WTC11 (cell line): ENCODE data around the gene TMEM62. TPM values are rescaled to one million over a fixed set of nuclear protein-coding genes. Genes with fewer than 3 reads are reported as not detected.

Experiments
- ATAC-seq: fragments of 200-7000 bp; cut with Tn5 transposase; 2 replicates; pipeline ENCODE4 v1.10.0; 2021; ENCODE audit warnings: mild to moderate bottlenecking, moderate library complexity
- CTCF ChIA-PET: fragments of 300-600 bp; sonication (Branson Sonifier 250); formaldehyde crosslinking; loops from one replicate; lab custom pipeline; 2021; ENCODE audit warnings: antibody characterized with exemption; lab: Charles Lee
- POLR2A ChIA-PET: fragments of 350-600 bp; sonication (Branson Sonifier 250); formaldehyde crosslinking; loops from one replicate; lab custom pipeline; 2021; ENCODE audit warnings: antibody characterized with exemption; lab: Charles Lee
- DNase-seq: peaks from one replicate; pipeline ENCODE4 v3.0.0; 2021; ENCODE audit warnings: low spot score
- H3K27ac Mint-ChIP-seq: 2 replicates; pipeline ENCODE4 v1.8.0; 2021; ENCODE audit warnings: mixed read lengths
- H3K27me3 Mint-ChIP-seq: 2 replicates; pipeline ENCODE4 v1.8.0; 2021; ENCODE audit warnings: low read depth, mild to moderate bottlenecking, moderate library complexity, mixed read lengths
- H3K36me3 Mint-ChIP-seq: 2 replicates; pipeline ENCODE4 v1.8.0; 2021; ENCODE audit warnings: mixed read lengths
- H3K4me1 Mint-ChIP-seq: 2 replicates; pipeline ENCODE4 v1.8.0; 2022; ENCODE audit warnings: mixed read lengths
- H3K4me3 Mint-ChIP-seq: 2 replicates; pipeline ENCODE4 v1.8.0; 2021; ENCODE audit warnings: mild to moderate bottlenecking, moderate library complexity, mixed read lengths
- H3K9me3 Mint-ChIP-seq: 2 replicates; pipeline ENCODE4 v1.8.0; 2021; ENCODE audit warnings: mixed read lengths
- ATF1 ChIP-seq: sonication (generic); formaldehyde crosslinking; IDR thresholded peaks from 2 replicates; pipeline ENCODE4 v1.8.1; 2023; ENCODE audit warnings: mild to moderate bottlenecking, moderate library complexity, missing genetic modification reagents
- CREB1 ChIP-seq: sonication (generic); formaldehyde crosslinking; IDR thresholded peaks from 2 replicates; pipeline ENCODE4 v1.8.0; 2023; ENCODE audit warnings: mild to moderate bottlenecking, missing genetic modification reagents
- CREM ChIP-seq: sonication (generic); formaldehyde crosslinking; IDR thresholded peaks from 2 replicates; pipeline ENCODE4 v1.8.1; 2022; ENCODE audit warnings: mild to moderate bottlenecking, missing genetic modification reagents, moderate library complexity
- EMX1 ChIP-seq: fragments of 250-450 bp; sonication (Bioruptor Pico); IDR thresholded peaks from 2 replicates; pipeline ENCODE4 v1.8.0; 2021; ENCODE audit warnings: mild to moderate bottlenecking
- ETV6 ChIP-seq: sonication (generic); formaldehyde crosslinking; IDR thresholded peaks from 2 replicates; pipeline ENCODE4 v1.8.1; 2022; ENCODE audit warnings: mild to moderate bottlenecking, missing genetic modification reagents
- FOXK1 ChIP-seq: sonication (generic); formaldehyde crosslinking; IDR thresholded peaks from 2 replicates; pipeline ENCODE4 v1.8.0; 2022; ENCODE audit warnings: mild to moderate bottlenecking, moderate library complexity, missing genetic modification reagents
- JAZF1 ChIP-seq: fragments of 250-450 bp; sonication (Bioruptor Pico); IDR thresholded peaks from 2 replicates; pipeline ENCODE4 v1.9.0; 2021; ENCODE audit warnings: moderate library complexity, mild to moderate bottlenecking, inconsistent platforms
- MXD4 ChIP-seq: fragments of 250-450 bp; sonication (Bioruptor Pico); IDR thresholded peaks from 2 replicates; pipeline ENCODE4 v1.8.0; 2021; ENCODE audit warnings: mild to moderate bottlenecking, moderate library complexity, borderline replicate concordance
- NFYB ChIP-seq: sonication (generic); formaldehyde crosslinking; conservative IDR thresholded peaks from 2 replicates; pipeline ENCODE4 v1.8.0; 2022; ENCODE audit warnings: low read depth, missing genetic modification reagents
- SMAD3 ChIP-seq: sonication (generic); formaldehyde crosslinking; IDR thresholded peaks from 2 replicates; pipeline ENCODE4 v1.8.0; 2022; ENCODE audit warnings: missing genetic modification reagents, mild to moderate bottlenecking, borderline replicate concordance
- SP1 ChIP-seq: sonication (generic); formaldehyde crosslinking; conservative IDR thresholded peaks from 2 replicates; pipeline ENCODE4 v1.8.1; 2022; ENCODE audit warnings: missing genetic modification reagents
- ZNF121 ChIP-seq: sonication (generic); formaldehyde crosslinking; IDR thresholded peaks from 2 replicates; pipeline ENCODE4 v1.8.0; 2023; ENCODE audit warnings: missing genetic modification reagents
- ZNF263 ChIP-seq: sonication (generic); formaldehyde crosslinking; IDR thresholded peaks from 2 replicates; pipeline ENCODE4 v1.8.1; 2022; ENCODE audit warnings: low read depth, mild to moderate bottlenecking, moderate library complexity, missing genetic modification reagents
- ZNF416 ChIP-seq: fragments of 250-450 bp; sonication (Bioruptor Pico); IDR thresholded peaks from 2 replicates; pipeline ENCODE4 v1.9.0; 2021; ENCODE audit warnings: mild to moderate bottlenecking, inconsistent platforms
- ZSCAN18 ChIP-seq: fragments of 250-450 bp; sonication (Bioruptor Pico); IDR thresholded peaks from 2 replicates; pipeline ENCODE4 v2.1.2; 2022; ENCODE audit warnings: mild to moderate bottlenecking, moderate library complexity
- total RNA-seq: library from RNA; stranded (reverse); gene quantifications from 3 replicates; pipeline ENCODE4 v1.2.3, GENCODE V29; 2021
- TF ChIP-seq, protein P1 (sequence below): sonication (generic); formaldehyde crosslinking; IDR thresholded peaks from 2 replicates; pipeline ENCODE4 v1.8.1; 2023; ENCODE audit warnings: mild to moderate bottlenecking, missing genetic modification reagents
- TF ChIP-seq, protein P2 (sequence below): sonication (generic); formaldehyde crosslinking; IDR thresholded peaks from 2 replicates; pipeline ENCODE4 v1.8.1; 2023; ENCODE audit warnings: mild to moderate bottlenecking, missing genetic modification reagents, moderate library complexity
- TF ChIP-seq, protein P3 (sequence below): sonication (generic); formaldehyde crosslinking; IDR thresholded peaks from 2 replicates; pipeline ENCODE4 v1.8.1; 2023; ENCODE audit warnings: mild to moderate bottlenecking, missing genetic modification reagents, moderate library complexity
- TF ChIP-seq, protein P4 (sequence below): sonication (generic); formaldehyde crosslinking; IDR thresholded peaks from 2 replicates; pipeline ENCODE4 v1.8.0; 2022; ENCODE audit warnings: mild to moderate bottlenecking, missing genetic modification reagents
- TF ChIP-seq, protein P5 (sequence below): fragments of 250-450 bp; sonication (Bioruptor Pico); IDR thresholded peaks from 2 replicates; pipeline ENCODE4 v1.9.0; 2021; ENCODE audit warnings: mild to moderate bottlenecking

Gene TMEM62
- total RNA-seq, 1 experiment from 2014 or later, result 5.6 TPM

DNA sequence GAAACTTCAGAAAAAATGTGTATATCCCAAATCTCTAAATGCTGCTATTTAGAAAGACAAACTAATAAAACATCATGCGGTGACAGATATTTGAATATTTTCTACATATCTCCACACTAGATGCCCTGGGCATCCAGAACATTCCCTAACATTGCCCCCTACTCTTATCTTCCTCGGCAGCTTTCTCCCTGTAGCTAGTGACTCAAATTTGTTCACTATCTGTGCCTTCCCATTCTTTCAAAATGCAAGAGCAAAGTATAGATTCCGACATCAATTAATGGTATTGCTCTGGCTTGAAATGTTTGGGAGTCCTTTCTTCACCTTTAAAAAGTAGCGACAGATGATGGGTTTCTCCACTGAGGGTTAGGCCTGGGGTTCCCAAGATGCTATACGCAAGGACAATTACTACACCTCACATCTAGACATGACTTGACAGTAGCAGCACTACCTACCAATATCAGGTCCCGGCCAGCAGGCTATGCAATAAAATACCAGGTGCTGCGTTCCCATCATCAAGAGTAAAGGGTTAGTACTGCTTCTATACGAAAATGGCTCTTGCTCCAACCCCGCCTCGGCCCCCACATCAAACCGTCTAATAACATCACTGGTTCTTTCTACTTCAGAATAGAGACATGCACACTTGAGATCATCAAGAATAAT is 28.2 kb upstream of the TMEM62 start (continued):
- no peak for TF ChIP-seq JAZF1
- no peak for TF ChIP-seq ZSCAN18 (CRISPR knock-in tag)
- no peak for TF ChIP-seq NFYB (CRISPR knock-in tag)
- TF ChIP-seq FOXK1 (CRISPR knock-in tag), result no peak
- TF ChIP-seq ZNF263 (CRISPR knock-in tag), result no peak
- no peak for TF ChIP-seq ATF1 (CRISPR knock-in tag)
- TF ChIP-seq ZNF416 (CRISPR knock-in tag), result no peak
- TF ChIP-seq, protein P1, sequence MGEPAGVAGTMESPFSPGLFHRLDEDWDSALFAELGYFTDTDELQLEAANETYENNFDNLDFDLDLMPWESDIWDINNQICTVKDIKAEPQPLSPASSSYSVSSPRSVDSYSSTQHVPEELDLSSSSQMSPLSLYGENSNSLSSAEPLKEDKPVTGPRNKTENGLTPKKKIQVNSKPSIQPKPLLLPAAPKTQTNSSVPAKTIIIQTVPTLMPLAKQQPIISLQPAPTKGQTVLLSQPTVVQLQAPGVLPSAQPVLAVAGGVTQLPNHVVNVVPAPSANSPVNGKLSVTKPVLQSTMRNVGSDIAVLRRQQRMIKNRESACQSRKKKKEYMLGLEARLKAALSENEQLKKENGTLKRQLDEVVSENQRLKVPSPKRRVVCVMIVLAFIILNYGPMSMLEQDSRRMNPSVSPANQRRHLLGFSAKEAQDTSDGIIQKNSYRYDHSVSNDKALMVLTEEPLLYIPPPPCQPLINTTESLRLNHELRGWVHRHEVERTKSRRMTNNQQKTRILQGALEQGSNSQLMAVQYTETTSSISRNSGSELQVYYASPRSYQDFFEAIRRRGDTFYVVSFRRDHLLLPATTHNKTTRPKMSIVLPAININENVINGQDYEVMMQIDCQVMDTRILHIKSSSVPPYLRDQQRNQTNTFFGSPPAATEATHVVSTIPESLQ (CRISPR knock-in tag), result no peak
- TF ChIP-seq CREB1, result no peak
- no peak for TF ChIP-seq ZNF121 (CRISPR knock-in tag)

- CTCF ChIA-PET, result interaction anchor here (0.9 to 1.5 kb wide), 2 partner anchors 98 to 119 kb away, joined by 3 read pairs; no protein-coding TSS in a partner anchor
Measured at GRCh38 chr15:43105778-43106485, 27.5 kb upstream of the TMEM62 start, which contains the start of gene UBR1. TSS of gene UBR1 (minus strand) at chr15:43106038. CDS start at chr15:43106022, 16 bp downstream.

More at GRCh38 chr15:43105778-43106485, 27.5 kb upstream of the TMEM62 start, which contains the start of gene UBR1:
- Mint-ChIP-seq H3K27ac (peak within 1 kb of the TSS; percentile 90), H3K4me3 (peak within 1 kb of the TSS; percentile 97), H3K27me3 (peaks cover 10% of the 10 kb centered on the region), H3K4me1 (peaks cover 11% of the 10 kb centered on the region), H3K36me3 (peaks cover 13% of the 10 kb centered on the region), H3K9me3 (no peaks in the 10 kb centered on the region)
- POLR2A ChIA-PET, result no interaction called here
- TF ChIP-seq SMAD3 (no peak), MXD4 (CRISPR knock-in tag) (no peak), NFYB (CRISPR knock-in tag) (no peak), SP1 (CRISPR knock-in tag) (peak; percentile 51), CREM (CRISPR knock-in tag) (peak; percentile 50; the same call in 1 of the 2 replicates), EMX1 (no peak), FOXK1 (CRISPR knock-in tag) (peak; percentile 47), JAZF1 (no peak), ATF1 (CRISPR knock-in tag) (no peak), ETV6 (CRISPR knock-in tag) (peak; percentile 100), CREB1 (0 out of 2 replicates have a peak, but pooled peaks have one; percentile 24)
- TF ChIP-seq, protein P2, sequence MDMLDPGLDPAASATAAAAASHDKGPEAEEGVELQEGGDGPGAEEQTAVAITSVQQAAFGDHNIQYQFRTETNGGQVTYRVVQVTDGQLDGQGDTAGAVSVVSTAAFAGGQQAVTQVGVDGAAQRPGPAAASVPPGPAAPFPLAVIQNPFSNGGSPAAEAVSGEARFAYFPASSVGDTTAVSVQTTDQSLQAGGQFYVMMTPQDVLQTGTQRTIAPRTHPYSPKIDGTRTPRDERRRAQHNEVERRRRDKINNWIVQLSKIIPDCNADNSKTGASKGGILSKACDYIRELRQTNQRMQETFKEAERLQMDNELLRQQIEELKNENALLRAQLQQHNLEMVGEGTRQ (CRISPR knock-in tag), result no peak
- TF ChIP-seq, protein P3, sequence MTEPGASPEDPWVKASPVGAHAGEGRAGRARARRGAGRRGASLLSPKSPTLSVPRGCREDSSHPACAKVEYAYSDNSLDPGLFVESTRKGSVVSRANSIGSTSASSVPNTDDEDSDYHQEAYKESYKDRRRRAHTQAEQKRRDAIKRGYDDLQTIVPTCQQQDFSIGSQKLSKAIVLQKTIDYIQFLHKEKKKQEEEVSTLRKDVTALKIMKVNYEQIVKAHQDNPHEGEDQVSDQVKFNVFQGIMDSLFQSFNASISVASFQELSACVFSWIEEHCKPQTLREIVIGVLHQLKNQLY (CRISPR knock-in tag), result no peak
- TF ChIP-seq, protein P4, sequence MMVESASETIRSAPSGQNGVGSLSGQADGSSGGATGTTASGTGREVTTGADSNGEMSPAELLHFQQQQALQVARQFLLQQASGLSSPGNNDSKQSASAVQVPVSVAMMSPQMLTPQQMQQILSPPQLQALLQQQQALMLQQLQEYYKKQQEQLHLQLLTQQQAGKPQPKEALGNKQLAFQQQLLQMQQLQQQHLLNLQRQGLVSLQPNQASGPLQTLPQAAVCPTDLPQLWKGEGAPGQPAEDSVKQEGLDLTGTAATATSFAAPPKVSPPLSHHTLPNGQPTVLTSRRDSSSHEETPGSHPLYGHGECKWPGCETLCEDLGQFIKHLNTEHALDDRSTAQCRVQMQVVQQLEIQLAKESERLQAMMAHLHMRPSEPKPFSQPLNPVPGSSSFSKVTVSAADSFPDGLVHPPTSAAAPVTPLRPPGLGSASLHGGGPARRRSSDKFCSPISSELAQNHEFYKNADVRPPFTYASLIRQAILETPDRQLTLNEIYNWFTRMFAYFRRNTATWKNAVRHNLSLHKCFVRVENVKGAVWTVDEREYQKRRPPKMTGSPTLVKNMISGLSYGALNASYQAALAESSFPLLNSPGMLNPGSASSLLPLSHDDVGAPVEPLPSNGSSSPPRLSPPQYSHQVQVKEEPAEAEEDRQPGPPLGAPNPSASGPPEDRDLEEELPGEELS, result no peak
- TF ChIP-seq, protein P5, sequence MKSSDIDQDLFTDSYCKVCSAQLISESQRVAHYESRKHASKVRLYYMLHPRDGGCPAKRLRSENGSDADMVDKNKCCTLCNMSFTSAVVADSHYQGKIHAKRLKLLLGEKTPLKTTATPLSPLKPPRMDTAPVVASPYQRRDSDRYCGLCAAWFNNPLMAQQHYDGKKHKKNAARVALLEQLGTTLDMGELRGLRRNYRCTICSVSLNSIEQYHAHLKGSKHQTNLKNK (CRISPR knock-in tag), result no peak
- DNase-seq (peak; percentile 89), ATAC-seq (peak; percentile 97)
